Endothelial cell of umbilical vein (primary cell): ENCODE data around the gene GYPC. TPM values are rescaled to one million over a fixed set of nuclear protein-coding genes. Genes with fewer than 3 reads are reported as not detected.

ENCODE experiments used
- BruUV-seq: library from RNA; stranded (reverse); fragments of 400-500 nt; replicated peaks from 2 replicates; lab custom pipeline; 2021; lab: Mats Ljungman, UMichigan
- CTCF ChIA-PET: fragments of 300-600, 350-600 bp; sonication (Branson Sonifier 250); formaldehyde crosslinking; loops from one replicate; lab custom pipeline; 2021; ENCODE audit warnings: antibody characterized with exemption, inconsistent platforms; lab: Charles Lee
- POLR2A ChIA-PET: fragments of 300-600, 350-600 bp; sonication (Branson Sonifier 250); formaldehyde crosslinking; loops from one replicate; lab custom pipeline; 2021; ENCODE audit warnings: antibody characterized with exemption, inconsistent platforms; lab: Charles Lee
- DNase-seq: peaks from one replicate; pipeline ENCODE4 v3.0.0-alpha.2; 2011; ENCODE audit warnings: low read depth, low spot score
- FAIRE-seq: peaks from 2 replicates; lab custom pipeline; 2011; peaks lifted over from hg19 to GRCh38; lab: Jason Lieb, UNC
- H2AFZ ChIP-seq: 2 replicates; pipeline ENCODE4 v1.6.0; 2012; ENCODE audit warnings: low read depth, low read length, control low read depth, inconsistent platforms
- H3K27ac ChIP-seq: 2 replicates; pipeline ENCODE4 v1.5.1; 2011; ENCODE audit warnings: low read depth, mild to moderate bottlenecking, control low read depth, low read length, moderate library complexity; ENCODE audit not compliant: insufficient read depth
- H3K27me3 ChIP-seq, 2 experiments: 2 replicates each; pipeline versions ENCODE4 v1.6.0 to v1.6.1; 2011; ENCODE audit warnings: low read length in 2 of 2, mixed read lengths in 1 of 2; ENCODE audit not compliant: control insufficient read depth in 2 of 2, insufficient read depth in 2 of 2
- H3K36me3 ChIP-seq, 2 experiments: 2 replicates in 1 of 2; 3 replicates in 1 of 2; pipeline ENCODE4 v1.5.1; 2011; ENCODE audit warnings: low read length in 2 of 2, mild to moderate bottlenecking in 1 of 2, moderate library complexity in 1 of 2; ENCODE audit not compliant: control insufficient read depth in 2 of 2, insufficient read depth in 2 of 2; ENCODE audit errors: extremely low read depth in 1 of 2
- H3K4me1 ChIP-seq: 3 replicates; pipeline ENCODE4 v1.5.1; 2011; ENCODE audit warnings: mild to moderate bottlenecking, low read length; ENCODE audit not compliant: control insufficient read depth, insufficient read depth; ENCODE audit errors: extremely low read depth
- H3K4me2 ChIP-seq: 2 replicates; pipeline ENCODE4 v1.6.1; 2011; ENCODE audit warnings: low read length, control low read depth, mixed read lengths; ENCODE audit not compliant: insufficient read depth
- H3K4me3 ChIP-seq, 3 experiments: fragments of 200-600 bp in 1 of 3; sonication (generic), shearing (Covaris generic) in 1 of 3; replicated peaks in 1 of 3; 2 replicates each; pipeline ENCODE4 v1.5.1; 2011 to 2016; ENCODE audit warnings: control low read depth in 3 of 3, low read length in 3 of 3, mild to moderate bottlenecking in 2 of 3, inconsistent platforms in 1 of 3, low read depth in 1 of 3, moderate library complexity in 1 of 3; ENCODE audit not compliant: insufficient read depth in 1 of 3
- H3K79me2 ChIP-seq: 2 replicates; pipeline ENCODE4 v1.6.0; 2012; ENCODE audit warnings: low read length, inconsistent platforms; ENCODE audit not compliant: control insufficient read depth, insufficient read depth
- H3K9ac ChIP-seq: replicated peaks from 2 replicates; pipeline ENCODE3; 2011; ENCODE audit warnings: low read length, control low read depth; ENCODE audit not compliant: insufficient read depth; ENCODE audit errors: extremely low read depth
- H3K9me1 ChIP-seq: replicated peaks from 3 replicates; pipeline ENCODE4 v1.6.0; 2011; ENCODE audit warnings: mild to moderate bottlenecking, low read length; ENCODE audit not compliant: control insufficient read depth, insufficient read depth; ENCODE audit errors: extremely low read depth
- H3K9me3 ChIP-seq: replicated peaks from 2 replicates; pipeline ENCODE4 v1.5.1; 2012; ENCODE audit warnings: low read length, inconsistent platforms; ENCODE audit not compliant: control insufficient read depth, insufficient read depth
- H4K20me1 ChIP-seq: replicated peaks from 2 replicates; pipeline ENCODE3; 2011; ENCODE audit warnings: mild to moderate bottlenecking, low read length; ENCODE audit not compliant: control insufficient read depth, insufficient read depth; ENCODE audit errors: extremely low read depth
- JUN ChIP-seq: IDR thresholded peaks from 2 replicates; pipeline ENCODE4 v1.6.1; 2011; ENCODE audit warnings: borderline replicate concordance, low read depth; ENCODE audit not compliant: insufficient read length, insufficient read depth
- POLR2AphosphoS5 ChIP-seq: IDR thresholded peaks from 2 replicates; pipeline ENCODE4 v1.6.1; 2012; ENCODE audit warnings: low read depth, mild to moderate bottlenecking, control low read depth, low read length, moderate library complexity; ENCODE audit not compliant: insufficient read depth
- dilution Hi-C: fragments of 300-500 bp; cut with MboI; formaldehyde crosslinking; loops from one replicate; pipeline ENCODE4 v1.15.0; 2019; ENCODE audit warnings: low sequenced_read_pairs; ENCODE audit not compliant: extremely low pct_ligation_motif_present
- intact Hi-C: fragments of 100-400 bp; cut with micrococcal nuclease; formaldehyde crosslinking; loops from one replicate; pipeline ENCODE4 v1.10.0; 2022
- polyA plus RNA-seq, 4 experiments: library from polyadenylated mRNA; depleted of rRNA in 3 of 4; stranded (reverse) in 3 of 4; unstranded in 1 of 4; fragments of >200 nt; gene quantifications; 2 replicates each; pipeline versions ENCODE4 v1.2.1 to v1.2.3, GENCODE V29; 2011 to 2012; ENCODE audit warnings: missing spikeins in 1 of 4
- total RNA-seq: library from RNA; stranded (reverse); gene quantifications from 2 replicates; pipeline ENCODE4 v1.2.3, GENCODE V29; 2021
- TF ChIP-seq, protein P1 (sequence below), 2 donors: IDR thresholded peaks; 1 replicate in 1 of 2; 2 replicates in 1 of 2; pipeline ENCODE4 v1.5.1; 2011; ENCODE audit warnings: low read length in 2 of 2, mild to moderate bottlenecking in 2 of 2, moderate library complexity in 2 of 2, control low read depth in 1 of 2, inconsistent platforms in 1 of 2, low read depth in 1 of 2; ENCODE audit not compliant: insufficient read depth in 1 of 2; ENCODE audit errors: extremely low read depth in 1 of 2

The GYPC gene
- total and polyA plus RNA-seq, 2 donors (not counting 3 experiments of a cell fraction or from before 2014, with no cell fraction given) = 3.5 to 13.3 TPM

- dilution Hi-C loops = no loop called here
Observed at GRCh38 chr2:126658905-126659561, 3.1 kb downstream of the GYPC start.

More at GRCh38 chr2:126658905-126659561, 3.1 kb downstream of the GYPC start:
- Histone ChIP-seq H3K9me1 (no peaks in the 10 kb centered on the region), H3K79me2 (no peaks in the 10 kb centered on the region), H3K27ac (peak overlapping the region; percentile 47), H3K4me2 (peak overlapping the region; percentile 12), H4K20me1 (no peaks in the 10 kb centered on the region), H3K4me1 (peaks cover 28% of the 10 kb centered on the region), H3K27me3 (no peaks in the 10 kb centered on the region), H3K4me3 (no peak overlapping the region), H2AFZ (peak overlapping the region; percentile 48), H3K9ac (peak overlapping the region; percentile 29), H3K36me3 (no peaks in the 10 kb centered on the region), H3K9me3 (no peaks in the 10 kb centered on the region)
- no TSS peak for BruUV-seq
- ChIA-PET CTCF (no interaction called here), POLR2A (interaction anchor here (0.7 kb wide), 1 partner anchor 1219 kb away, joined by 3 read pairs; no protein-coding TSS in a partner anchor)
- intact Hi-C loops = loop anchor here (5.0 kb wide), 2 partner anchors 118 to 403 kb away; no protein-coding TSS in a partner anchor
- no peak for DNase-seq
- FAIRE-seq = no peak
- TF ChIP-seq POLR2AphosphoS5 = no peak
- TF ChIP-seq, protein P1, sequence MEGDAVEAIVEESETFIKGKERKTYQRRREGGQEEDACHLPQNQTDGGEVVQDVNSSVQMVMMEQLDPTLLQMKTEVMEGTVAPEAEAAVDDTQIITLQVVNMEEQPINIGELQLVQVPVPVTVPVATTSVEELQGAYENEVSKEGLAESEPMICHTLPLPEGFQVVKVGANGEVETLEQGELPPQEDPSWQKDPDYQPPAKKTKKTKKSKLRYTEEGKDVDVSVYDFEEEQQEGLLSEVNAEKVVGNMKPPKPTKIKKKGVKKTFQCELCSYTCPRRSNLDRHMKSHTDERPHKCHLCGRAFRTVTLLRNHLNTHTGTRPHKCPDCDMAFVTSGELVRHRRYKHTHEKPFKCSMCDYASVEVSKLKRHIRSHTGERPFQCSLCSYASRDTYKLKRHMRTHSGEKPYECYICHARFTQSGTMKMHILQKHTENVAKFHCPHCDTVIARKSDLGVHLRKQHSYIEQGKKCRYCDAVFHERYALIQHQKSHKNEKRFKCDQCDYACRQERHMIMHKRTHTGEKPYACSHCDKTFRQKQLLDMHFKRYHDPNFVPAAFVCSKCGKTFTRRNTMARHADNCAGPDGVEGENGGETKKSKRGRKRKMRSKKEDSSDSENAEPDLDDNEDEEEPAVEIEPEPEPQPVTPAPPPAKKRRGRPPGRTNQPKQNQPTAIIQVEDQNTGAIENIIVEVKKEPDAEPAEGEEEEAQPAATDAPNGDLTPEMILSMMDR (IDR thresholded peaks at IDR 0.05; ENCODE audit: extremely low read depth in 1 of 2, insufficient read depth in 1 of 2, low read depth in 1 of 2, low read length in 2 of 2) = no peak
- no peak for TF ChIP-seq JUN
